T-helper 17 cell (primary cell): Measurements from ENCODE around the gene DDI1. TPM values are rescaled to one million over a fixed set of nuclear protein-coding genes. Genes with fewer than 3 reads are reported as not detected.

Source experiments
- ATAC-seq: fragments of 150-1000 bp; cut with Tn5 transposase; 2 replicates; pipeline ENCODE4 v1.10.0; 2021; ENCODE audit warnings: mild to moderate bottlenecking, moderate library complexity
- DNase-seq, 3 donors: peaks; one replicate each; pipeline versions ENCODE4 v3.0.0 to v3.0.0-alpha.2; 2020 to 2021
- H3K9me3 ChIP-seq: one replicate; pipeline ENCODE4 v1.7.0; 2013; ENCODE audit warnings: low read length, mild to moderate bottlenecking; ENCODE audit not compliant: control insufficient read depth, poor library complexity, severe bottlenecking
- H3K27ac Mint-ChIP-seq: one replicate; pipeline ENCODE4 v1.8.0; 2022; ENCODE audit warnings: mild to moderate bottlenecking, moderate library complexity, mixed read lengths
- H3K27me3 Mint-ChIP-seq: one replicate; pipeline ENCODE4 v1.8.0; 2022; ENCODE audit warnings: mixed read lengths
- H3K36me3 Mint-ChIP-seq: one replicate; pipeline ENCODE4 v1.8.0; 2022; ENCODE audit warnings: low read depth, mixed read lengths
- H3K4me1 Mint-ChIP-seq: one replicate; pipeline ENCODE4 v1.8.0; 2022; ENCODE audit warnings: mild to moderate bottlenecking, mixed read lengths
- H3K4me3 Mint-ChIP-seq: one replicate; pipeline ENCODE4 v1.8.0; 2022; ENCODE audit warnings: mild to moderate bottlenecking, moderate library complexity, mixed read lengths
- total RNA-seq, 4 donors: library from RNA in 2 of 4; stranded (reverse) in 2 of 4; gene quantifications; one replicate each; pipeline ENCODE4 v1.2.3 and lab custom pipeline; 2022 to 2026

DDI1 gene
- total RNA-seq, 2 donors from 2014 or later = not detected

DNA sequence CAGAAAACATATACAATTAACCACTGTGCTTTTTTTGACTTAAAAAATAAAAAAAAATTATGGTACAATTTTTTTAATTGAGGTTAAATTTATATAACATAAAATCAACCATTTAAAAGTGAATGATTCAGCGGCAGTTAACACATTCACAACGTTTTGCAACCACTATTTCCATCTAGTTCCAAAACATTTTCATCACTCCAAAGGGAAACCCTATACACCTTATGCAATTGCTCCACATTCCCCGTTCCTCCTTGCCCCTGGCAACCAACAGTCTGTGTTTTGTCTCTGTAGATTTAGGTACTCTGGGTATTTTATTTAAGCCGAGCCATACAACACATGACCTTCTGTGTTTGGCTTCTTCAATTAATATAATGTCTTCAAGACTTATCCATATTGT, 15.3 kb downstream of the DDI1 start:
- no peak overlapping the region for H3K4me3 Mint-ChIP-seq
- H3K9me3 ChIP-seq = no peaks in the 10 kb centered on the region
- H3K36me3 Mint-ChIP-seq = no peaks in the 10 kb centered on the region
- H3K4me1 Mint-ChIP-seq = no peaks in the 10 kb centered on the region
- no peaks in the 10 kb centered on the region for H3K27me3 Mint-ChIP-seq
- ATAC-seq (no peak), DNase-seq (no peak)
- H3K27ac Mint-ChIP-seq = no peak overlapping the region

DNA sequence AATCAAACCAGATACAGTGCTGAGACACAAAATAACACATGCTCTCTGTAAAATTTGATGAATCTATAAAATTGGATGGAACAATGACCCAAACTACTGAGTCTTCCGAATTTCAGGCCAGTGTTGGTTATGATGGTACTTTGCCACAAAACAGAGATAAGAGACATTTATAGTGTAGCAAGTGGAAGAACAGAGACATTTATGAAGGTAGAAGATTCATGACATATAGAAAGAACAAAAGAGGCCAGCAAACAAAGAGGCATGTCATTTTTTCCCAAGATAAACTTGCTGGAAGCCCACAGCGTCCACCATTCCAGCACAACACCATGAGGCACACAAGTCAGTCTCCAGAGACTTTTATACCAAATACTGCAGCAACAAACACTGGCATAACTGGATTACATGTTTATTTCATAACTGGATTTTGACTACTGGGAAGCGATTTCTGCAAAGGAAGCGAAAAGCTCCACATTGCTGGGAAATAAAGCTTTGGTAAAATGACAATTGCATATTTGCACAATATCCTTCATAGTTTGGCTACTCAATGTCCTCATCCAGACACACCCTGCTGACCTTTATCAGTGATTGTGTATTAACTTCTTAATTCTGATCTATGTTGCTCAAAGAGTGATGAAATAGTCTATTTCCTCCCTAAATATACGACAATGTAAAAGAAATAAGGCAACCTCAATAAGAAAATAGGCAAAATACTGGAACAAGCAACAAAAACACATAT, 17.5 kb downstream of the DDI1 start:
- DNase-seq (no peak), ATAC-seq (no peak)
- H3K4me1 Mint-ChIP-seq = peaks cover 2% of the 10 kb centered on the region
- H3K9me3 ChIP-seq = no peaks in the 10 kb centered on the region
- no peak overlapping the region for H3K27ac Mint-ChIP-seq
- no peaks in the 10 kb centered on the region for H3K27me3 Mint-ChIP-seq
- H3K4me3 Mint-ChIP-seq = no peak overlapping the region
- no peaks in the 10 kb centered on the region for H3K36me3 Mint-ChIP-seq

DNA sequence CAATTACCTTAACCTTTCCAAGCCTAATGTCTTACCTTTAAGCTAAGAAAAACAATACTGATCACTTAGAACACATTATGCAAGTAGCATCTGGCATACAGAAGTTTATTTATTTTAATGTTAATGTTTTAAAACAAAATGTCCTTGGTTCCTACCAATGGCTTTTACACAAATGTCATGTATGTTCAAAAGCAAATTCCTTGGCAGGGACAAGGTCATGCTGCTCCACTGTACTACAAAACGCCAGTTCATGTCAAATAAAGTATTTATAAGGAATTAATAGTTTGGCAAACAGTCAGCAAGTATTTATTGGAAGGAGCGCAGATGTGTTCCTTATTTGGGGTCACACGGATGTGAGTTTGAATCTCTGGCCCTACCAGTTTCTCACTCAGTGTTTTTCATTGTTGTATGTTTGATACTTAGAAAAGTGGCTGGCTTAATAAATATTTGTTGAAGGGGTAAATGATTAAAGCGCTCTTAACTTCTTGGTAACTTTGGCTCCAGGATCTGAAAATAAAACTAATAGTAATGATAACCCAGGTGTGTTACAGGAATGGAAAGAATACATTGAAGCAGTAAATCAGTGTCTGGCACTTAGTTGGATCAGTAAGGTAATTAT, 18.6 kb downstream of the DDI1 start:
- Mint-ChIP-seq H3K36me3 (no peaks in the 10 kb centered on the region), H3K4me1 (peaks cover 2% of the 10 kb centered on the region), H3K27ac (no peak overlapping the region), H3K4me3 (no peak overlapping the region), H3K27me3 (no peaks in the 10 kb centered on the region)
- no peaks in the 10 kb centered on the region for H3K9me3 ChIP-seq
- ATAC-seq (no peak), DNase-seq (no peak)

DNA sequence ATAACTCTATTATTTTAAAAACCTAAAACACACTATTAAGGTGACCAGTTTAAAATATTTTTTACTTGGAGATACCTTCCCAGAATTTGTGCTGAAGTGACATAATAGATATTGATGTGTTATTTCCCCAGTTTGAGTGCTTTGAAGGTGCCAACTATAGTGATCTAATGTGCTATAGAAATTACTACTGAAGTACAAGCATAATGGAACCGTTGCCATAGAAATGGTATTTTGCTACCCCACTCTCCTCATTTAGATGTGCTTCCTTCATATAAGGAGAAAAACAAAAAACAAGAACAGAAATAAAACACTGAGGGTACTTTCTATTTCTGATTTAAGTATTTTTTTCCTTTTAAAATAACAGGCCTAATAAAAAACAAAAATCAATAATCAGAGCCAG, 19.2 kb downstream of the DDI1 start:
- ATAC-seq (no peak), DNase-seq (no peak)
- Mint-ChIP-seq H3K27me3 (no peaks in the 10 kb centered on the region), H3K36me3 (no peaks in the 10 kb centered on the region), H3K4me3 (no peak overlapping the region), H3K27ac (no peak overlapping the region), H3K4me1 (peaks cover 2% of the 10 kb centered on the region)
- no peaks in the 10 kb centered on the region for H3K9me3 ChIP-seq

DNA sequence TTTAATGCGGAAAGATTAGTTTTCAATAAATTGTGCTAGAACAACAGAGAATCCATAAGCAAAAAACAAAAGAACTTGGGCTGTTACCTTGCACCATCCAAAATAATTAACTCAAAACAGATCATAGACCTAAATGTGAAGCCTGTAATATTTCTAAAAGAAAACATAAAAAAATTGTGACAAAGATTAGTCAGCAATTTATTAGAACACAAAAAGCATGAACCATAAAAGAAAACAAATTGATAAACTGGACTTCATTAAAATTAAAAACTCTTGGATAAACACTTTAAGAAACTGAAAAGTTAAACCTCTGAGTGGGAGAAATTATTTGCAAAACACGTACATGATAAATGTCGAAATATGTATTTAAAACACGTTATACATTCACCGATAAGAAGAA, 21.5 kb downstream of the DDI1 start:
- H3K27me3 Mint-ChIP-seq = no peaks in the 10 kb centered on the region
- peaks cover 2% of the 10 kb centered on the region for H3K4me1 Mint-ChIP-seq
- ATAC-seq (no peak), DNase-seq (no peak)
- H3K4me3 Mint-ChIP-seq = no peak overlapping the region
- no peaks in the 10 kb centered on the region for H3K9me3 ChIP-seq
- no peak overlapping the region for H3K27ac Mint-ChIP-seq
- no peaks in the 10 kb centered on the region for H3K36me3 Mint-ChIP-seq

DNA sequence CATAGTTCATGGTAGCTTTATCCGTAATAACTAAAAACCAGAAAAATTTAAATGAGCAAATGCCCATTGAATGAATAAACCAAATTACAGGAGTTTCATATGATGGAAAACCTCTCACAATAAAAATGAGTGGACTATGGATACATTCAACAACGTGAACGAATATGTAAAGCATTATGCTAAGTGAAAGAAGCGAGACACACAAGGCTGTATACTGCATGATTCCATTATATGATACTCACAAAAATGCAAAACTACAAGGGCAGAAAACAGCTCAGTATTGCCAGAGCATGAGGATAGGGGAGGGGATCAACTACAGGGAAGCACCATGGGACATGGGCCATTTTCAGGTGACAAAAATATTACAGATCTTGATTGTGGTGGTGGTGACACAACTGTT, 22.2 kb downstream of the DDI1 start:
- no peaks in the 10 kb centered on the region for H3K9me3 ChIP-seq
- H3K27me3 Mint-ChIP-seq = no peaks in the 10 kb centered on the region
- no peak for ATAC-seq
- H3K4me1 Mint-ChIP-seq = peaks cover 2% of the 10 kb centered on the region
- no peaks in the 10 kb centered on the region for H3K36me3 Mint-ChIP-seq
- no peak for DNase-seq
- H3K27ac Mint-ChIP-seq = no peak overlapping the region
- no peak overlapping the region for H3K4me3 Mint-ChIP-seq

DNA sequence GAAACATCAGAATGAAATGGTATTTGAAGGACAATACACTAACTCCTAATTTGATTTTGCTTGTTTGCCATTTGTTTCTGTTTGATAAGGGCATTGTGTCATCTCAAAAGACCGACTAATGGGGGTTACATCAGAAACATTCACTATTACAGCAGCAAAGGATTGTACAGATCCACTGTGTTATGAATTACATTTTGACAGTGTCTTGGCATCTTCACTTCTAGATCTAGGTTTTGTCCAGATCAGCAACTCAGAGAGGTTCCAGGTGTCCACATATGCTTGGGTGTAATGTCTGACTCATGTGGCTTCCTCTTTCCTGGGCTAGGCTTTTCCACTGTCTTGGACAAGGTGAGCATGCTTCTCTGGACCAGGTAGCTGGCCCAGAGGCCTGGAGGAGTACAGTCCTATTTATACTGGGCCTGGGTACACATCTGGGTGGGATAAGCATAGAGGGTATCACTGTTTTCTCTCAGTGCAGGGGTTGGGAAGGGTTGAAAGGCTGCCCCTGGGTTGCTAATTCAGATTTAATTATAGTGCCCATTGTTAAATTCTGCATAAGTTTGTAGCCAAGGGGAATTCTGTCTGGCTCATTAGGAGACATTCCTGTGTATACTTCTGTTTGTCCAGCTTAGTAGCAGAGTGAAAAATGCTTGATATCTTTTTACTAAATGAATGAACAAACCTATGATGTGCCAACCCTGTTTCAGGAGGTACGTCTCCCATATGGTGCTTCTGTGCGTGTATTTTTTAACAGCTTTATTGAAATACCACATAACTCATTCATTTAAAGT, 23.8 kb downstream of the DDI1 start:
- H3K27me3 Mint-ChIP-seq = no peaks in the 10 kb centered on the region
- H3K27ac Mint-ChIP-seq = no peak overlapping the region
- no peak for DNase-seq
- H3K4me3 Mint-ChIP-seq = no peak overlapping the region
- peaks cover 2% of the 10 kb centered on the region for H3K4me1 Mint-ChIP-seq
- H3K9me3 ChIP-seq = no peaks in the 10 kb centered on the region
- no peaks in the 10 kb centered on the region for H3K36me3 Mint-ChIP-seq
- no peak for ATAC-seq

DNA sequence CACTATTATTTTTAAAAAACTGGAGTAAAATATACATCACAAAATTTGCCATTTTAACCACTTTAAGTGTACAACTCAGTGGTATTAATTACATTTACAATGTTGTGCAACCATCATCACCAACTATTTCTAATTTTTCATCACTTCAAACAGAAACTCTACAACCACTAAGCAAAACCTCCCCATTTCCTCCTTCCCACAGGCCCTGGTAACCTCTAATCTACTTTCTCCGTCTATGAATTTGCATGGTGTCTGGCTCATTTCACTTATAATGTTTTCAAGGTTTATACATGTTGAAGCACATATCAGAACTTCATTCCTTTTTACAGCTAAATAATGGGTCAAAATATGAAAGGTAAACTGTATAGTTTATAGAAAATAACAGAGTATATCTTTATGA, 24.4 kb downstream of the DDI1 start:
- H3K9me3 ChIP-seq = no peaks in the 10 kb centered on the region
- no peak overlapping the region for H3K4me3 Mint-ChIP-seq
- no peak for ATAC-seq
- DNase-seq = no peak
- H3K36me3 Mint-ChIP-seq = no peaks in the 10 kb centered on the region
- H3K4me1 Mint-ChIP-seq = peaks cover 2% of the 10 kb centered on the region
- H3K27ac Mint-ChIP-seq = no peak overlapping the region
- no peaks in the 10 kb centered on the region for H3K27me3 Mint-ChIP-seq

DNA sequence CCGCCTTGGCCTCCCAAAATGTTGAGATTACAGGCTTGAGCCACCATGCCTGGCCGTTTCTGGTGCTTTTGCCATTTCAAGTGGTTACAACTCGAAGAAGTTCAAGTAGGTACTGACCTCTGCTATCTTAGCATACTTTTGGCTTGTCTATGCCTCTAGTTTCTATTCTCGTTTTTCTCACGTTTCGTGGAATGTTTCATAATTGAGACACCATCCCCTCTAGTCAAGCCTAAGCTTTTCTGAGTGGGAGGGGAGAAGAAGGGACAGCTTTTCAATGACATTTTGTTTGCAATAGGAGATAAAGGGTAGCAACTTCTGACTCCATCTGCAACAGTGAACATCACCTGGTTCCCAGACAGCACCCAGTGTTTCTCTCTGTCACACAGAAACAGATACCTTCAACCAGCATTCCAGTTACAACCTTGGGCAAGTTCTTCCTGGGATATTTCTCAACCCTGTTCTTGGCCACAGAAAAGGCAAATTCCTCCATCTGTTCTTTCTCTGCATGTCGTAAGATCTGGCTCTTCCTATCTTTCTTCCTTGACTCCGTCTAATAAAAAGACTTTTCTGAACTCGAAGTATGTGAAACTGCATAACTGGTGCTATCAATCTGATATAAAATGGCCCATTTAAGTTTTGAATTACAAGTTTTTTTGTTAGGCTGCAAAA, 25.5 kb downstream of the DDI1 start:
- no peak overlapping the region for H3K4me3 Mint-ChIP-seq

DNA sequence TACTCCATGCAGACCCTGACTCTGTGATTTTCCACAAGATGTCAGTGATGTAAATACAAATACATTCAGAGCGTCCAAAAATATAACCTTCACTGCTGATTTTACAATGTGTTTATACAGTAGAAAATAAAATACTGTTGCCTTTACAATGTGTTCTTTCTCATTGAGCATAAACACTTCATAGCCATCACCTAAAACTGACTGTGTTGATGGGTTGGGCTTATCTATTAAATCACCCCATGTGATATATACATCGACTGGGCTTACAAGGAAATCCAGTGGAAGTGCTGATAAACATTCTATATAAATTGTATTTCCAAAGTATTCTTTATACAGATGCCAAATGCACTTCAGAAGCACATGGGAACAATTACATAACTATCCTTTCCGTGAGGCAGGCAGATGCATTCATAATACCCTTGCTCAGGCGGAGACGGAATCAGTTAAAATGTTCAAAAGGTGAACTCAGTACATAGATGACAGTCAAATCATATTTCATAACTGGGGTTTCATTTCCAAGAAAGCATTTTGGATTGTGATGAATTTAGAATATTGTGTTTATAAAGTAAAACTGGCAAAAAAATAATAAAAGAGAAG, 27.7 kb downstream of the DDI1 start:
- H3K36me3 Mint-ChIP-seq = no peaks in the 10 kb centered on the region

More for the DNA sequence above, 25.5 kb downstream of the DDI1 start:
- no peaks in the 10 kb centered on the region for H3K36me3 Mint-ChIP-seq
- H3K9me3 ChIP-seq = no peaks in the 10 kb centered on the region
- ATAC-seq = no peak
- peaks cover 2% of the 10 kb centered on the region for H3K4me1 Mint-ChIP-seq
- no peak overlapping the region for H3K27ac Mint-ChIP-seq
- DNase-seq = no peak
- H3K27me3 Mint-ChIP-seq = no peaks in the 10 kb centered on the region

DNA sequence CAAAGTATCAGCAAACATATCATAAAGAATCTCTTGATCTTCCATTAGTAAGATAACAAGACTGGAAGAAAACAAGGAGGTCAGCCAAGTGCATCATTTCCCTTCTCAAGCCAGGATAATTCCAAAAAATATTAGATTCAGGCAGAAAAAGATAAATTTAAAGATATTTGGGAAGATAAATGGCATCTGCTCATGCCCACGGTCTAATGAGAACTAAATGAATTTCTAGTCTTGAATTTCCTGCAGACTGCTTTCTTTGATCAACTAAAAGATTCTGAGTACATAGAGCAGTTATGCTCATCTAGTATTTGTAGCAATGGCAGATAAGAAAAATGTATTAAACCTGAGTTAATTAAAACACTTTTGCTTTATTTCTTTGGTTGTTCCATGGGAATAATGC, 31.1 kb downstream of the DDI1 start:
- Mint-ChIP-seq H3K4me3 (no peak overlapping the region), H3K27ac (no peak overlapping the region)
- no peaks in the 10 kb centered on the region for H3K9me3 ChIP-seq

More for the DNA sequence above, 27.7 kb downstream of the DDI1 start:
- no peak for DNase-seq
- no peak overlapping the region for H3K4me3 Mint-ChIP-seq
- H3K27me3 Mint-ChIP-seq = no peaks in the 10 kb centered on the region
- no peaks in the 10 kb centered on the region for H3K4me1 Mint-ChIP-seq
- H3K27ac Mint-ChIP-seq = no peak overlapping the region
- ATAC-seq = no peak
- no peaks in the 10 kb centered on the region for H3K9me3 ChIP-seq

DNA sequence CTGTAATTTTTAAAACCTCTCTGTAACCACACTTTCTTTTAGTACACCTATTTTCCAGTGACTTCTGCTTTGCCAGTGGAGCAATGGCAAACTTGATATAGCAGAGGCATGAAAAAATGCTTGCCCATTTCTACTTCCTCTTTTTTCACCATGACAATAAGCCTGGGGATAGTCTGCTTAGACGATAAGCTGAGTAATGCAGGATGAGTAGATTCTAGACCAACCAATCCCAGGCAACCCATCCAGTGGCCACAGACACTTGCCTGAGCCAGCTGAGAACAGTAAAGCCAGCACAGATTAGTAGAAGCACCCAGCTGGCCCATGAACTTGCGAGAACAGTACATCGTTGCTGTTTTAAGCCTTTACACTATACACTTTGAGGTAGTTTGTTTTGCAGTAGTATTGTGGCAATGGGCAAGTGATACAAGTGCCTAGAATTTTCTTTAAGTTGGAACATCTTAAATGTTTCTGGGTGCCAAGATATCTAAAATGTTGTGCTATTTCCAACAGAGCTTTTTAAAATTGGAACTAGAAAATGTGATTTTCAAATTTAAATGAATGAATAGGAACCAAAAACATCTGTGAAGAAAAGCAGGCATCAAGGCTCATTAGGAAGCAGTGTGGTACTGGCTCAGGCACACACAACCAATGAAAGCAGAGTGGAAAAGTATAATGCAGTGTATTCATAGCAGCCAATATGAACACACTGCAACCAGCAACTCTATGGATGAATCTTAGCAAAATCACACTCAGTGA, 37.7 kb downstream of the DDI1 start:
- H3K9me3 ChIP-seq = no peaks in the 10 kb centered on the region
- no peak overlapping the region for H3K27ac Mint-ChIP-seq
- ATAC-seq (peak; percentile 41), DNase-seq (no peak)
- H3K27me3 Mint-ChIP-seq = peaks cover under 1% of the 10 kb centered on the region
- no peak overlapping the region for H3K4me3 Mint-ChIP-seq
- H3K4me1 Mint-ChIP-seq = no peaks in the 10 kb centered on the region
- H3K36me3 Mint-ChIP-seq = no peaks in the 10 kb centered on the region

More for the DNA sequence above, 31.1 kb downstream of the DDI1 start:
- H3K36me3 Mint-ChIP-seq = no peaks in the 10 kb centered on the region
- ATAC-seq (no peak), DNase-seq (no peak)
- no peaks in the 10 kb centered on the region for H3K27me3 Mint-ChIP-seq
- H3K4me1 Mint-ChIP-seq = no peaks in the 10 kb centered on the region
